HepG2 (cell line): Measurements from ENCODE around the gene NLRP14. TPM values are rescaled to one million over a fixed set of nuclear protein-coding genes. Genes with fewer than 3 reads are reported as not detected.

ENCODE experiments used
- ATAC-seq: fragments of 200-7000 bp; cut with Tn5 transposase; 3 replicates; pipeline ENCODE4 v1.9.1; 2020; ENCODE audit warnings: mild to moderate bottlenecking, moderate library complexity
- BruUV-seq: library from RNA; stranded (reverse); fragments of 400-500 nt; replicated peaks from 2 replicates; lab custom pipeline; 2021; lab: Mats Ljungman, UMichigan
- CTCF ChIA-PET: fragments of 300-600 bp; formaldehyde crosslinking; extraction: SDS; loops from one replicate; lab custom pipeline; 2021; ENCODE audit warnings: low total read pairs, inconsistent platforms, low intra/inter-chr PET ratio; lab: Yijun Ruan, JAX
- POLR2A ChIA-PET: fragments of 350-600 bp; sonication (Branson Sonifier 250); formaldehyde crosslinking; loops from one replicate; lab custom pipeline; 2020; ENCODE audit warnings: antibody characterized with exemption, inconsistent platforms; lab: Yijun Ruan, JAX
- DNase-seq: peaks from one replicate; pipeline ENCODE4 v3.0.0-alpha.2; 2015; ENCODE audit warnings: low spot score
- FAIRE-seq: peaks from 3 replicates; lab custom pipeline; 2011; peaks lifted over from hg19 to GRCh38; lab: Jason Lieb, UNC
- H2AFZ ChIP-seq: one replicate; pipeline ENCODE4 v1.6.1; 2011; ENCODE audit warnings: low read length, inconsistent platforms
- H3K27ac ChIP-seq: fragments of 300-600 bp; 3 replicates; pipeline ENCODE4 v1.8.0; 2011; ENCODE audit warnings: mixed run types, mild to moderate bottlenecking, mixed read lengths, low read length, inconsistent platforms; ENCODE audit not compliant: insufficient read depth; ENCODE audit errors: extremely low read length
- H3K27me3 ChIP-seq, 2 experiments: fragments of 200-600 bp in 1 of 2; 2 replicates in 1 of 2; 3 replicates in 1 of 2; pipeline versions ENCODE4 v1.6.0 to v1.8.0; 2011; ENCODE audit warnings: low read length in 2 of 2, mild to moderate bottlenecking in 2 of 2, moderate library complexity in 2 of 2, inconsistent platforms in 1 of 2; ENCODE audit not compliant: insufficient read depth in 2 of 2, control insufficient read depth in 1 of 2
- H3K36me3 ChIP-seq, 2 experiments: fragments of 200-600 bp in 1 of 2; replicated peaks in 1 of 2; 2 replicates in 1 of 2; 3 replicates in 1 of 2; pipeline versions ENCODE4 v1.5.1 to v1.8.0; 2011; ENCODE audit warnings: low read length in 2 of 2, inconsistent platforms in 1 of 2; ENCODE audit not compliant: insufficient read depth in 2 of 2, control insufficient read depth in 1 of 2
- H3K4me1 ChIP-seq: 2 replicates; pipeline ENCODE4 v1.5.1; 2012; ENCODE audit warnings: low read length, inconsistent platforms; ENCODE audit not compliant: insufficient read depth
- H3K4me2 ChIP-seq: 2 replicates; pipeline ENCODE4 v1.6.0; 2011; ENCODE audit warnings: low read depth, low read length, inconsistent platforms
- H3K4me3 ChIP-seq, 3 experiments: fragments of 200-600 bp in 1 of 3; sonication (generic), shearing (Covaris generic) in 1 of 3; replicated peaks in 1 of 3; 2 replicates each; pipeline ENCODE4 v1.5.1; 2011 to 2016; ENCODE audit warnings: low read length in 3 of 3, inconsistent platforms in 2 of 3, low read depth in 2 of 3, mild to moderate bottlenecking in 2 of 3, control low read depth in 1 of 3, mixed read lengths in 1 of 3; ENCODE audit not compliant: insufficient read depth in 1 of 3
- H3K79me2 ChIP-seq: one replicate; pipeline ENCODE4 v1.6.1; 2011; ENCODE audit warnings: low read length, inconsistent platforms; ENCODE audit not compliant: insufficient read depth
- H3K9ac ChIP-seq: 2 replicates; pipeline ENCODE4 v1.6.0; 2011; ENCODE audit warnings: mild to moderate bottlenecking, low read depth, low read length, inconsistent platforms; ENCODE audit not compliant: insufficient read depth
- H3K9me3 ChIP-seq: 2 replicates; pipeline ENCODE4 v1.5.1; 2012; ENCODE audit warnings: mild to moderate bottlenecking, low read length
- H4K20me1 ChIP-seq: 2 replicates; pipeline ENCODE4 v1.6.0; 2011; ENCODE audit warnings: inconsistent platforms, mild to moderate bottlenecking, low read length, moderate library complexity; ENCODE audit not compliant: insufficient read depth
- TMF1 ChIP-seq: sonication (generic); formaldehyde crosslinking; IDR thresholded peaks from 2 replicates; pipeline ENCODE4 v1.8.1; 2022; ENCODE audit warnings: low read depth, missing genetic modification reagents
- in situ Hi-C: cut with HindIII; loops from 2 replicates; pipeline ENCODE4 v1.10.0; 2017; ENCODE audit warnings: low pct_unique_long_range_greater_than_20kb; ENCODE audit not compliant: extremely low pct_ligation_motif_present
- intact Hi-C: fragments of 100-400 bp; cut with micrococcal nuclease; formaldehyde crosslinking; loops from one replicate; pipeline ENCODE4 v1.10.0; 2022; ENCODE audit not compliant: unreplicated experiment
- polyA plus RNA-seq, 8 experiments: library from polyadenylated mRNA; depleted of rRNA in 3 of 8; stranded (reverse) in 7 of 8; unstranded in 1 of 8; fragments of >200 nt; fragmentation: Illumina TruSeq in 4 of 8; extraction: Trizol in 4 of 8; gene quantifications; 2 replicates each; pipeline versions ENCODE4 v1.2.1 to v1.2.3, GENCODE V29; 2011 to 2016; ENCODE audit warnings: low read depth in 4 of 8, missing spikeins in 1 of 8, mixed read lengths in 1 of 8; ENCODE audit not compliant: insufficient read depth in 1 of 8
- total RNA-seq, 5 experiments: library from RNA; depleted of rRNA; stranded (reverse); fragments of >200 nt; fragmentation: Illumina TruSeq; extraction: Trizol; gene quantifications; 2 replicates each; pipeline ENCODE4 v1.2.3, GENCODE V29; 2016; ENCODE audit warnings: low read depth in 1 of 5
- TF ChIP-seq, protein P1 (sequence below): sonication (generic); formaldehyde crosslinking; IDR thresholded peaks from 2 replicates; pipeline ENCODE4 v1.5.0; 2020; ENCODE audit warnings: mild to moderate bottlenecking, missing genetic modification reagents, moderate library complexity
- TF ChIP-seq, protein P2 (sequence below): sonication (generic); formaldehyde crosslinking; IDR thresholded peaks from 2 replicates; pipeline ENCODE4 v1.4.0; 2020; ENCODE audit warnings: missing genetic modification reagents

Gene NLRP14
- total and polyA plus RNA-seq, 2 of the 13 experiments (the other 11 are each of a cell fraction or from before 2014, with no cell fraction given), result not detected

DNA sequence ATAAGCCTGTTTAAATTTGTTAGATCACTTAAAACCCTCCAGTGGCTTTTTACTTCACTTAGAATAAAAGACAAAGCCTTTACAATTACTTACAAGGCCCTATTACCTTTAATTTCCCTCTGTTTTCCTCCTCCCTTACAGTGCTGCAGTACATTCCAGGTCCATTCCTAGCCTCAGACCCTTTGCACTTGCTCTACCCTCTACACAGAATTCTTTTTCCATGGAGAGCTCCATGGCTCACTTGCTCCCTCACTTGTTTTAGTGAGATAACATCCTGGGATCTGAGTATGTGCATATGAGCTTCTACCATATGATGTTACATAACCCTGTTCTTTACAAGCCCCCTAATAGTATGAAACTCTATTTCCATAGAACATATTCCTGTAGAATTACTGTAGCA, 24.6 kb upstream of the NLRP14 start:
- in situ Hi-C loops, result no loop called here
- ChIA-PET POLR2A (no interaction called here), CTCF (no interaction called here)

More for the DNA sequence above, 24.6 kb upstream of the NLRP14 start:
- intact Hi-C loops, result no loop called here
- Histone ChIP-seq H3K4me2 (no peak overlapping the region), H3K4me1 (no peaks in the 10 kb centered on the region), H3K27ac (no peak overlapping the region), H3K36me3 (no peaks in the 10 kb centered on the region), H3K9ac (no peak overlapping the region), H3K4me3 (no peak overlapping the region), H2AFZ (no peak overlapping the region), H3K27me3 (no peaks in the 10 kb centered on the region), H4K20me1 (no peaks in the 10 kb centered on the region; the same call in 1 of the 2 replicates), H3K9me3 (no peaks in the 10 kb centered on the region), H3K79me2 (no peaks in the 10 kb centered on the region)
- no peak for TF ChIP-seq TMF1 (CRISPR knock-in tag)
- TF ChIP-seq, protein P1, sequence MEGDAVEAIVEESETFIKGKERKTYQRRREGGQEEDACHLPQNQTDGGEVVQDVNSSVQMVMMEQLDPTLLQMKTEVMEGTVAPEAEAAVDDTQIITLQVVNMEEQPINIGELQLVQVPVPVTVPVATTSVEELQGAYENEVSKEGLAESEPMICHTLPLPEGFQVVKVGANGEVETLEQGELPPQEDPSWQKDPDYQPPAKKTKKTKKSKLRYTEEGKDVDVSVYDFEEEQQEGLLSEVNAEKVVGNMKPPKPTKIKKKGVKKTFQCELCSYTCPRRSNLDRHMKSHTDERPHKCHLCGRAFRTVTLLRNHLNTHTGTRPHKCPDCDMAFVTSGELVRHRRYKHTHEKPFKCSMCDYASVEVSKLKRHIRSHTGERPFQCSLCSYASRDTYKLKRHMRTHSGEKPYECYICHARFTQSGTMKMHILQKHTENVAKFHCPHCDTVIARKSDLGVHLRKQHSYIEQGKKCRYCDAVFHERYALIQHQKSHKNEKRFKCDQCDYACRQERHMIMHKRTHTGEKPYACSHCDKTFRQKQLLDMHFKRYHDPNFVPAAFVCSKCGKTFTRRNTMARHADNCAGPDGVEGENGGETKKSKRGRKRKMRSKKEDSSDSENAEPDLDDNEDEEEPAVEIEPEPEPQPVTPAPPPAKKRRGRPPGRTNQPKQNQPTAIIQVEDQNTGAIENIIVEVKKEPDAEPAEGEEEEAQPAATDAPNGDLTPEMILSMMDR, result 0 out of 2 replicates have a peak, but pooled peaks have one; percentile 5
- TF ChIP-seq, protein P2, sequence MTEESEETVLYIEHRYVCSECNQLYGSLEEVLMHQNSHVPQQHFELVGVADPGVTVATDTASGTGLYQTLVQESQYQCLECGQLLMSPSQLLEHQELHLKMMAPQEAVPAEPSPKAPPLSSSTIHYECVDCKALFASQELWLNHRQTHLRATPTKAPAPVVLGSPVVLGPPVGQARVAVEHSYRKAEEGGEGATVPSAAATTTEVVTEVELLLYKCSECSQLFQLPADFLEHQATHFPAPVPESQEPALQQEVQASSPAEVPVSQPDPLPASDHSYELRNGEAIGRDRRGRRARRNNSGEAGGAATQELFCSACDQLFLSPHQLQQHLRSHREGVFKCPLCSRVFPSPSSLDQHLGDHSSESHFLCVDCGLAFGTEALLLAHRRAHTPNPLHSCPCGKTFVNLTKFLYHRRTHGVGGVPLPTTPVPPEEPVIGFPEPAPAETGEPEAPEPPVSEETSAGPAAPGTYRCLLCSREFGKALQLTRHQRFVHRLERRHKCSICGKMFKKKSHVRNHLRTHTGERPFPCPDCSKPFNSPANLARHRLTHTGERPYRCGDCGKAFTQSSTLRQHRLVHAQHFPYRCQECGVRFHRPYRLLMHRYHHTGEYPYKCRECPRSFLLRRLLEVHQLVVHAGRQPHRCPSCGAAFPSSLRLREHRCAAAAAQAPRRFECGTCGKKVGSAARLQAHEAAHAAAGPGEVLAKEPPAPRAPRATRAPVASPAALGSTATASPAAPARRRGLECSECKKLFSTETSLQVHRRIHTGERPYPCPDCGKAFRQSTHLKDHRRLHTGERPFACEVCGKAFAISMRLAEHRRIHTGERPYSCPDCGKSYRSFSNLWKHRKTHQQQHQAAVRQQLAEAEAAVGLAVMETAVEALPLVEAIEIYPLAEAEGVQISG (CRISPR knock-in tag), result no peak
- BruUV-seq, result no TSS peak
- ATAC-seq (no peak), DNase-seq (no peak), FAIRE-seq (no peak)
